Small intestine (tissue), 7 donors: ENCODE results near the gene EPDR1. TPM values are rescaled to one million over a fixed set of nuclear protein-coding genes. Genes with fewer than 3 reads are reported as not detected.
A peak's percentile ranks its signal among the peaks of the same experiment; 100 is the strongest.

Source experiments
- DNase-seq, 2 donors: peaks; one replicate each; pipeline versions ENCODE4 v3.0.0 to v3.0.0-alpha.2; 2013
- FAIRE-seq: peaks from 2 replicates; lab custom pipeline; 2012; peaks lifted over from hg19 to GRCh38; lab: Jason Lieb, UNC
- H3K27ac ChIP-seq, 3 donors: one replicate each; pipeline ENCODE4 v1.5.1; 2013; ENCODE audit warnings: low read length in 2 of 3, mild to moderate bottlenecking in 2 of 3, control low read depth in 1 of 3, inconsistent platforms in 1 of 3, low read depth in 1 of 3, moderate library complexity in 1 of 3
- H3K27me3 ChIP-seq, 3 donors: one replicate each; pipeline ENCODE4 v1.6.1; 2013; ENCODE audit warnings: low read length in 3 of 3, inconsistent platforms in 1 of 3; ENCODE audit not compliant: control insufficient read depth in 3 of 3, insufficient read depth in 3 of 3
- H3K36me3 ChIP-seq, 3 donors: one replicate each; pipeline ENCODE4 v1.6.1; 2013; ENCODE audit warnings: low read length in 3 of 3, inconsistent platforms in 1 of 3, low read depth in 1 of 3, mild to moderate bottlenecking in 1 of 3, moderate library complexity in 1 of 3; ENCODE audit not compliant: control insufficient read depth in 3 of 3, insufficient read depth in 2 of 3
- H3K4me1 ChIP-seq, 3 donors: one replicate each; pipeline ENCODE4 v1.6.1; 2013; ENCODE audit warnings: low read length in 2 of 3, inconsistent platforms in 1 of 3, low read depth in 1 of 3, mild to moderate bottlenecking in 1 of 3, moderate library complexity in 1 of 3; ENCODE audit not compliant: control insufficient read depth in 3 of 3, insufficient read depth in 2 of 3
- H3K4me3 ChIP-seq, 3 donors: one replicate each; pipeline ENCODE4 v1.5.1; 2013; ENCODE audit warnings: low read length in 3 of 3, control low read depth in 1 of 3, inconsistent platforms in 1 of 3, low read depth in 1 of 3, mild to moderate bottlenecking in 1 of 3, moderate library complexity in 1 of 3
- H3K9me3 ChIP-seq, 2 donors: one replicate each; pipeline ENCODE4 v1.6.1; 2013; ENCODE audit warnings: low read depth in 1 of 2, low read length in 1 of 2; ENCODE audit not compliant: control insufficient read depth in 2 of 2, insufficient read depth in 1 of 2
- WGBS, 3 donors: extraction: QIAGEN DNeasy Blood & Tissue Kit; methylation state at CpG; one replicate each; pipeline ENCODE4 v1.1.7; 2013; 5-methylcytosine and 5-hydroxymethylcytosine counted together
- polyA plus RNA-seq, 4 donors: library from polyadenylated mRNA; stranded (reverse) in 3 of 4; unstranded in 1 of 4; fragments of 200-250 nt in 3 of 4; fragments of 120-200 nt in 1 of 4; gene quantifications; one replicate each; pipeline versions ENCODE4 v1.2.1 to v1.2.3, GENCODE V29; 2013
- donor health status: healthy with polysubstance abuse.
- donor health status: control.
- donor health status: control.
- donor health status: Bipolar disorder and iron deficiency.
- donor health status: healthy.

Gene EPDR1
- polyA plus RNA-seq, 4 donors = 6.4 to 20.3 (median 11.1) TPM

DNA sequence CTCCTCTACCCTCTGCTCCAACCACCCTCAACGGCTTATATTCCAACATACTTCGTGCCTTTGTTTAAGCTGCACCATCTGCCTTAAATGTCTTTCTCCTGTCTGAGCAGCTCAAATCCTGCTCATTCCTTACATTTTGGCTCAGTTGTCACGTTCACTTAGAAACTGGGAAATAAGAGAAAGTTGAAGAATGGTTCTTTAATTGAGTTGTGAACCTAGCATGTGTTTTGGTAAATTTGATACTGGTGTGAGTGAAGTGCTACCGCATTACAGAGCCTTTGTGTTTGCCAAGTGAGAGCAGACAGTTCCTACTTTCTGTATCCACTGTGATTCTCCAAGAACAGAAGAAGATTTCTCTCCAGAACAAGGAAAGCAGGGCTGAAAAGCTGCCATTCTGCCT is 54.3 kb downstream of the EPDR1 start:
- no peak for DNase-seq
- no peaks in the 10 kb centered on the region for H3K9me3 ChIP-seq
- no peak overlapping the region for H3K4me3 ChIP-seq
- no peak overlapping the region for H3K27ac ChIP-seq
- FAIRE-seq = no peak
- H3K27me3 ChIP-seq = peaks cover 0 to 4% (median 2%) of the 10 kb centered on the region in 3 donors
- H3K4me1 ChIP-seq = no peaks in the 10 kb centered on the region
- 75 to 87% (median 83%) methylated on average over 4 of the region's 4 CpGs for WGBS, 3 donors
- H3K36me3 ChIP-seq = no peaks in the 10 kb centered on the region

DNA sequence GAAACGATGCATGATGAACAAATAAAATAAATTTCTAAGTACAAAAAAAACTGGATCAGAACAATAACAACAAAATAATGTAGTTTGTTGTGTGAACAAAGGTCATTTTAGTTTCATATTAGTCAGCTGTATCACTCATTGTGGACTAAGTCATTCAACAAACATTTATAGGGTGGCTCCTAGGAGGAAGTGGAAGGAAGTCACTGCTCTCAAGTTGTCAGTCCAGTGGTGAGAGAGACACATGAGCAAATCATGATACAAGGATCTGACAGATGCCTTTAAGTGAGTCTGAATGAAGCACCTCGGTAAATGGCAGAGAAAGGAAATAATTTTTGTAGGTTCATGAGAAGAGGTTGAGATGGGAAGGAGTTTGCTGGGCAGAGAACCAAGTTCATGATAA is 56.8 kb downstream of the EPDR1 start:
- Histone ChIP-seq H3K4me1 (no peaks in the 10 kb centered on the region), H3K27me3 (peaks cover 0 to 2% (median 0%) of the 10 kb centered on the region in 3 donors), H3K36me3 (no peaks in the 10 kb centered on the region), H3K27ac (peak overlapping the region in 1 of 3 donors; percentile 11), H3K9me3 (peaks cover 0 to under 1% of the 10 kb centered on the region in 2 donors), H3K4me3 (no peak overlapping the region)
- DNase-seq (peak in 1 of 2 donors; percentile 66), FAIRE-seq (no peak)
- 78 to 87% (median 79%) methylated on average over 2 of the region's 2 CpGs for WGBS, 3 donors

DNA sequence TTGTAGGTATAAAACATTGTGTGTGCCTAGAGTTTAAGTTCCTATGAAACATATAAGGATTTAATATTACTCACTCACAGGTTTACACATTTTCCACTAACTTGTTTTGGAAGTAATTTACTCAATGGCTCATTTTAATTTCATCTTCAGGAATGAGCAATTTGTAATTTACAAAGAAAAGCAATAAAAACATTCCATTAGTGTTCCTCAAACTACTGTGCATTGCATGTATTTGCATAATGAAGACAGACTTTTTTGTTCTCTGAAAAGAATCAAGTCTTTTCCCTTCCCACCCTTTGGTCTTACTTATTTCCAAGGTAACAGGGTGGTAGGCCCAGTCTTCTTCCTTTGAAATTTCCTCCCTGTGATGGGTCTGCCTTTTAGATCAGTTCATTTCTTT is 61.2 kb downstream of the EPDR1 start:
- peak in 1 of 2 donors; percentile 5 for DNase-seq
- H3K9me3 ChIP-seq = peaks cover 0 to 3% of the 10 kb centered on the region in 2 donors
- H3K27ac ChIP-seq = no peak overlapping the region
- H3K4me1 ChIP-seq = peaks cover 0 to 3% (median 0%) of the 10 kb centered on the region in 3 donors
- FAIRE-seq = no peak
- H3K27me3 ChIP-seq = no peaks in the 10 kb centered on the region
- H3K4me3 ChIP-seq = no peak overlapping the region
- H3K36me3 ChIP-seq = no peaks in the 10 kb centered on the region

DNA sequence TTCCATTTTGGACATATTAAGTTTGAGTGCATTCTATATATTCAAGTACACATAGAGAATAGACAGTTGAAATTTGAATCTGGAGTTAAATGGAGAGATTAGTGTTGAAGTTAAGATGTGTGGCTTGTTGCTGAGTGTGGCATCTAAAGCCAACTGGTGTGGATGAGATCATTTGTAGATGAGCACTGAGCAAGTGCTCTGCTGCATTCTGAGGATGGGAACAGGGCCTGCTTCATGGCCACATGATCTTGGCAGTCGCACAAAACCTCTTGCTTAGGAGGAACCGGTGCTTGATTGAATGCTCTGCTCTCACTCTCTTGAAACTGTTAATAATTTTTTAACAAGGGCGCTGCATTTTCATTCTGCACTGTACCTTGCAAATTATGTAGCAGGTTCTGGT is 62.0 kb downstream of the EPDR1 start:
- FAIRE-seq = no peak
- no peak for DNase-seq
- Histone ChIP-seq H3K4me1 (peaks cover 0 to 3% (median 0%) of the 10 kb centered on the region in 3 donors), H3K27me3 (no peaks in the 10 kb centered on the region), H3K27ac (no peak overlapping the region), H3K36me3 (no peaks in the 10 kb centered on the region), H3K4me3 (no peak overlapping the region), H3K9me3 (peaks cover 0 to 3% of the 10 kb centered on the region in 2 donors)
- WGBS, 3 donors = 74 to 91% (median 87%) methylated on average over 3 of the region's 3 CpGs

DNA sequence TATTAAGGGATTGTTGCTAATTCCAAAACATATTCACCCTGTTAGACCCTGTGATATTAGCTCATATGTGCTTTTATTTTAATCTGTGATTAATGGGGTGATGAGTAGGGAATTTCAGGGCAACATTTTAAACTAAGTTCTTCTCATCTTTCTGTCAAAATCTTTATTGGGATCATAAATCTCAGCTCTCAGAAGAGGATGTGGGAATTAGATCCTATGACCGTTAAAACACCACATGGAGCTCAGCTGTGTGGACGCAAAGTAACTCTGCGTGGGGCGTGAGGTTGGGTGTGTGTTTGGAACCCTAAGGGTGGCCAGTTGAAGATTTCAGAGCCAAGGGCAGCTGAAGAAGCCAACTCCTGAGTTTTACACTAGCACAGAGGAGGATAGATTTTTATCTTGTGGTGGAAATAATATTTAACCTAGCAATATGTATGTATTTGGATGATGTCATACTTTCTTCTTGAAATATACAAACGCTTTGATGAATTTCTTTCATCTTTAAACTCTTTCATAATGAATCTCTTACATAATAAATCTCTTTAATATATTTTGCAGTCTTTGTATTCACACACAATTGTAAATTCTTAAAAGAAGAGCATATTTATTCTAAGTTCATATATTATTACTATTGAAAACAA is 64.4 kb downstream of the EPDR1 start:
- no peak overlapping the region for H3K27ac ChIP-seq
- WGBS, 3 donors = 64 to 82% (median 79%) methylated on average over 5 of the region's 5 CpGs
- H3K27me3 ChIP-seq = no peaks in the 10 kb centered on the region
- no peaks in the 10 kb centered on the region for H3K36me3 ChIP-seq
- no peak for DNase-seq
- peaks cover 0 to 3% of the 10 kb centered on the region in 2 donors for H3K9me3 ChIP-seq
- no peak for FAIRE-seq
- peak overlapping the region in 1 of 3 donors; percentile 9 for H3K4me3 ChIP-seq
- H3K4me1 ChIP-seq = peaks cover 0 to 4% (median 0%) of the 10 kb centered on the region in 3 donors

DNA sequence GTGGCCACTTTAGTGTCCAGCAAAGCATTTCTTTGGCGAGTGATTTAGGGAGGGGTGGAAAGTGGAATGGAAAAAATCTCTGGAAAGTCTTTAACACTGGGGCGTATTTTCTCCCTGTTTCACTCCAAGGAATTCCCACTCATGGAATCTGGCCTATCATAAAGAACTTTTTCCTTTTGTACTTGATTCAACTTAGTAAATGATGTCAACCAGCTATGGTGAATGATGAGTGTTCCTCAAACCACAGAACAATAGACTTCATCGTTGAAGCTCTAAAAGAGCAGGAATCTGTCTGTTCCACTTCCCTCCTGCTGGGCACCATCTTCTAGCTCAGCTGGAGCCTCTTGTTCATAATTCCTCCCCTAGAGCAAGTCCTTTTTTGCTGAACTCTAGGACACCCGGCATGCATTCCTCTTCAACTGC is 66.5 kb downstream of the EPDR1 start:
- Histone ChIP-seq H3K4me3 (no peak overlapping the region), H3K9me3 (peaks cover 0 to 6% of the 10 kb centered on the region in 2 donors), H3K4me1 (peaks cover 0 to 5% (median 0%) of the 10 kb centered on the region in 3 donors), H3K27me3 (no peaks in the 10 kb centered on the region), H3K36me3 (no peaks in the 10 kb centered on the region), H3K27ac (no peak overlapping the region)
- no peak for FAIRE-seq
- WGBS, 3 donors = 56 to 87% (median 81%) methylated on average over 4 of the region's 4 CpGs
- no peak for DNase-seq

DNA sequence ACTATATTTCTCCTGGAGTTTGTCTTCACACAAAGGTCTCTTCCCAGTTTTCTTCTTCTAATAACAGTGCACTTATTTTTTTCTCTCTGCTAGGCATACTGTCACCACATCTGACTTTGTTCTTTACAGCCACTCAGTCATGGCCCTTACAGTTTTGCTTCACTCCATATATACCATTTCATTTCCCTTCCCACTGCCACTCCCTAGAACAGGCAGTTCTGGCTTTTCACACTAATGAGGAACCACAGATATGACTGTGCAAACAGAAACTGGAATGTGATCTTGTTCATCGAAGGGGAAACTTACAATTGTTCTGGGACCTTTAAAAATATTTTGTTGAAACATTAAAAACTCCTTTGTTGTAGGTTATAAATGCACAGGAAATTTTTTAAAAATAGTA is 67.3 kb downstream of the EPDR1 start:
- peak overlapping the region in 1 of 3 donors; percentile 55 for H3K27ac ChIP-seq
- no peaks in the 10 kb centered on the region for H3K36me3 ChIP-seq
- H3K4me1 ChIP-seq = peaks cover 0 to 5% (median 0%) of the 10 kb centered on the region in 3 donors
- FAIRE-seq = peak; percentile 41
- no peaks in the 10 kb centered on the region for H3K27me3 ChIP-seq
- peaks cover 0 to 2% of the 10 kb centered on the region in 2 donors for H3K9me3 ChIP-seq
- peak; percentile 39 to 96 for DNase-seq
- H3K4me3 ChIP-seq = no peak overlapping the region
- 7 to 39% (median 8%) methylated on average over 1 of the region's 1 CpG for WGBS, 3 donors

DNA sequence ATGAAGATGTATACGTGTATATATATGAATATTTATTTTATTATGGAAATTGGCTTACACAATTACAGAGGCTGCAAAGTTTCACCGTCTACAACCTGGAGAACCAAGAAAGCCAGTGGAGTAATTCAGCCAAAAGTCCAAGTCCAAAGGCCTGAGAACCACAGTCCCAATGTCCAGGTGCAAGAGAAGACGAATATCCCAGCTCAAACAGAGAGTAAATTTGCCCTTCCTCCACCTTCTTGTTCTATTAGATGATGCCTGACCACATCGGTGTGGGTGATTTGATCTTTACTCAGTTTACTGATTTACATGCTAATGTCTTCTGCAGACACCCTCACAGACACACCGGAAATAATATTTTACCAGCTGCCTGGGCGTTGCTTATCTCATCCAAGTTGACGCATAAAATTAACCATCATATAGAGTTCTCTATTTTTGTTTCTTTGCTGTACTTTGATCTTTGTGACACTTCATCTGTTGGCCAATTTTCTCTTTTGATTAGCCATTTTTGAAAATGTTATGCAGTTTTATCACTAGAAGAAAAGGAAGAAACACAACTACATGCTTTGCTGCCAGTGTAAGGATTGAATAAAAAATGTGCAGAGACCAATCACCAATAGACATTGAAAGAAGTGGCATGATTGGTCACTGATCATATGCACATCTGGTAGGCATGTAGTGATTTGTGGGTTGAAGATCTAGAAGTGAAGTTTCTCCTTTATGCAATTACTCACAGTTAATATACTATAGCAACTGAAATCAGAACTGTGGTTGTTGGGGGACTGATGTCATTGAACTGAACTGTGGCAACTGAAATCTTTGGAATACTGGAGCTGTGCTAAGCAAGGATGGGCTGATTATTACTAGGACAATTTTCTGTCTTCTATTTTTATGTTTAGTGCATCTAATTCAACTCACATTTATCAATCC is 68.5 kb downstream of the EPDR1 start:
- Histone ChIP-seq H3K36me3 (no peaks in the 10 kb centered on the region), H3K4me3 (no peak overlapping the region), H3K4me1 (peaks cover 0 to 5% (median 0%) of the 10 kb centered on the region in 3 donors), H3K9me3 (peaks cover 0 to 2% of the 10 kb centered on the region in 2 donors), H3K27ac (peak overlapping the region in 1 of 3 donors; percentile 32), H3K27me3 (no peaks in the 10 kb centered on the region)
- no peak for FAIRE-seq
- WGBS, 3 donors = 30 to 65% (median 35%) methylated on average over 7 of the region's 7 CpGs
- peak; percentile 5 to 84 for DNase-seq
